GM12864 (cell line): ENCODE data around the gene NDFIP2.

Experiments
- DNase-seq: peaks from one replicate; pipeline ENCODE4 v3.0.0-alpha.2; 2011; ENCODE audit warnings: low read depth
- H3K4me3 ChIP-seq: 2 replicates; pipeline ENCODE4 v1.5.1; 2011; ENCODE audit warnings: mild to moderate bottlenecking, low read depth, low read length, control low read depth
- TF ChIP-seq, protein P1 (sequence below): IDR thresholded peaks from 2 replicates; pipeline ENCODE4 v1.5.1; 2011; ENCODE audit warnings: low read depth, mild to moderate bottlenecking, moderate library complexity, low read length, control low read depth, inconsistent platforms; ENCODE audit errors: missing control alignments

NDFIP2 gene, protein sequence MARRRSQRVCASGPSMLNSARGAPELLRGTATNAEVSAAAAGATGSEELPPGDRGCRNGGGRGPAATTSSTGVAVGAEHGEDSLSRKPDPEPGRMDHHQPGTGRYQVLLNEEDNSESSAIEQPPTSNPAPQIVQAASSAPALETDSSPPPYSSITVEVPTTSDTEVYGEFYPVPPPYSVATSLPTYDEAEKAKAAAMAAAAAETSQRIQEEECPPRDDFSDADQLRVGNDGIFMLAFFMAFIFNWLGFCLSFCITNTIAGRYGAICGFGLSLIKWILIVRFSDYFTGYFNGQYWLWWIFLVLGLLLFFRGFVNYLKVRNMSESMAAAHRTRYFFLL

DNA sequence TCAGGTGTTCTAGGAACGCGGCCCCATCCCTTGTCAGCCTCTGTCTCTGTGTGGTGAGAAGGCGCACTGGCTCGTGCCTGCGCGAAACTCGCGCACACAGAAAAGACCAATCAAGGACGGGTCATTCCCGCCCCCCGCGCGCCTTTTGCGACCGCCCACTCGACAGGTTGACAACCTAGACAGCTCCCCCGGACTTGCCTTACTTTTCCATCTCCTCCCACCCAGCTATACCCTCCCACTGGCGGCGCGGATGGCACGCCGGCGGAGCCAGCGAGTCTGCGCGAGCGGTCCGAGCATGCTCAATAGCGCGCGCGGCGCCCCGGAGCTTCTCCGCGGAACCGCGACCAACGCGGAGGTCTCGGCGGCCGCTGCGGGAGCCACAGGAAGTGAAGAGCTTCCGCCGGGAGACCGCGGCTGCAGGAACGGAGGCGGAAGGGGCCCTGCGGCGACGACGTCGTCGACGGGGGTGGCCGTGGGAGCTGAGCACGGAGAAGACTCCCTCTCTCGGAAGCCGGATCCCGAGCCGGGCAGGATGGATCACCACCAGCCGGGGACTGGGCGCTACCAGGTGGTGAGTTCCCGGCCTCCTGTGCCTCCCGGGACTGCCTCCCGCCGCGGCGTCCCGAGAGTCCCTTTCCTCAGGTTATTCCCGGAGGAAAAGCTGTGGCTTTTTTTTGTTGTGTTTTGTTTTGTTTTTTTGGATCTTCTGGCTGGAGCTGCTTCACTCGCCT lies at the start of gene NDFIP2:
Gene NDFIP2, plus strand, starts transcription at position 202 of the 731 bp plus-strand sequence. Its CDS starts 49 bp downstream, at position 251.
- TF ChIP-seq, protein P1, sequence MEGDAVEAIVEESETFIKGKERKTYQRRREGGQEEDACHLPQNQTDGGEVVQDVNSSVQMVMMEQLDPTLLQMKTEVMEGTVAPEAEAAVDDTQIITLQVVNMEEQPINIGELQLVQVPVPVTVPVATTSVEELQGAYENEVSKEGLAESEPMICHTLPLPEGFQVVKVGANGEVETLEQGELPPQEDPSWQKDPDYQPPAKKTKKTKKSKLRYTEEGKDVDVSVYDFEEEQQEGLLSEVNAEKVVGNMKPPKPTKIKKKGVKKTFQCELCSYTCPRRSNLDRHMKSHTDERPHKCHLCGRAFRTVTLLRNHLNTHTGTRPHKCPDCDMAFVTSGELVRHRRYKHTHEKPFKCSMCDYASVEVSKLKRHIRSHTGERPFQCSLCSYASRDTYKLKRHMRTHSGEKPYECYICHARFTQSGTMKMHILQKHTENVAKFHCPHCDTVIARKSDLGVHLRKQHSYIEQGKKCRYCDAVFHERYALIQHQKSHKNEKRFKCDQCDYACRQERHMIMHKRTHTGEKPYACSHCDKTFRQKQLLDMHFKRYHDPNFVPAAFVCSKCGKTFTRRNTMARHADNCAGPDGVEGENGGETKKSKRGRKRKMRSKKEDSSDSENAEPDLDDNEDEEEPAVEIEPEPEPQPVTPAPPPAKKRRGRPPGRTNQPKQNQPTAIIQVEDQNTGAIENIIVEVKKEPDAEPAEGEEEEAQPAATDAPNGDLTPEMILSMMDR: no peak
- peak within 1 kb of the TSS; percentile 95 for H3K4me3 ChIP-seq
- peak; percentile 75 for DNase-seq

DNA sequence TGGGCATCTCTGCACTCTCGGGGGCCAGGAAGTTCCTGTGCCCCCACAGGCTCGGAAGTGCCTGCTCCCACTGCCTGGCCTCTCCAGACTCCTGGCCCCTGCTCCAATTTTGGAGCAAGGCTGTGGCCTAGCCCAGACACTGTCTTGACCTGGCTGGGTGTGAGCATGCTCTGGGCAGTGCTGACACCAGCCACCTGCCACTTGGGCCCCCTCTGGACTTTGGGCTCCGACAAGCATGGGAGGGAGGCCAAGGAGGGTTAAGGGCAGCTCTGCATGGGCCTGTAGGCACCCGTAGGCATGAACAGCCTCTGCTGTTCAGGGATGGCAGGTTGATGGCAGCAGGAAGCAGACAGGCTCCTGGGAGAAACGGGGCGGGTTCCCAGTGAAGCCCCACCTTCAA lies 48.9 kb upstream of the NDFIP2 start:
- TF ChIP-seq, protein P1: no peak
- H3K4me3 ChIP-seq: no peak overlapping the region
- no peak for DNase-seq

DNA sequence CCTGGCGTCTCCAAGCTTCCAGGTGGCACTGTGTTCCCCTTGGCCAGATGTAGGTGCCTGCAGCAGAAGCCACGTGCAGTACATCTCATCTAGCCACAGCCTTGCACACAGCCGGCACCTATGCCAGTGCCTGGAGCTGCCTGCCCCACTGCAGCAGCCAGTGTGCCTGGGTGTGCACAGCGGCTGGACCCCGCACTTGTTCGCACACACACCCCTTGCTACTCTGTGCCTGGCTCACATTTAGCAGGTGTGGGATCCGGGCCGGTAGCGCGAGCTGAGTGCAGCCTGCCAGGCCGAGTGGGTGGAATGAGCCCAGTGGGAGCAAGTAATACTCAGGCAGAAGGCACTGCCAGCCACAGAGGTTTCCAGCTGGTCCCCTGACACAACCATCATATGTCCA lies 48.0 kb upstream of the NDFIP2 start:
- no peak overlapping the region for H3K4me3 ChIP-seq
- TF ChIP-seq, protein P1: no peak
- no peak for DNase-seq

DNA sequence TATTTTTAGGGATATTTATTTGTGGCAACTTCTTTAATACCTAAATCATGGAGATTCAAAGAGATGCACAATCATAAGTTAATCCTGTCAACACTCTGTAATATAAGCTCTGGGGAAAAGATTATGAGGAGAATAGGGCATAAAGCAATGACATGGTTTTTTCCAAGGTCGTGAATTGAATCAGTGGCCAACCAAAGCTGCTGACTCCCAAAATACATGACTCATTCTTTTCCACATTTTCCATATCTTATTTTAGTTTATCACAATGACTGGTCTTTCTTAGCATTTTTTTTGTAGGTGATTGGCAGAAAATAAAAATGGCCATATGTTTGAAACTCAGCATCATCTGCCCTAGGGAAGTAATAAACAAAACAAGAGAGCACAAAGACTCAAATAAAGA lies 46.4 kb upstream of the NDFIP2 start:
- TF ChIP-seq, protein P1: no peak
- no peak overlapping the region for H3K4me3 ChIP-seq
- DNase-seq: no peak

DNA sequence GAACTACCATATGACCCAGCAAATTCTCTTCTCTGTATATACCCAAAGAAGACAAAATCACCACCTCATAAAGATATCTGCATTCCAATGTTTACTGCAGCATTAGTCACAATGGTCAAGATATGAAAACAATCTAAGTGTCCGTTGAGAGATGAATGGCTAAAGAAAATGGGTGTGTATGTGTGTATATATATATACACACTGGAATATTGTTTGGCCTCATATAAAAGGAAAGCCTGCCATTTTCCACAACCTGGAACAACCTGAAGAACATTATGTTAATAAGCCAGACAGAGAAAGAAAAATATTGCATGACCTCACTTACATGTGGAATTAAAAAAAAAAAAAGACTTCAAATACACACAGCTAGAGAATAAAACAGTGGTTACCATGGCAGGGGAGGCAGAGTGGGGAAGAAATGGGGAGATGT lies 45.4 kb upstream of the NDFIP2 start:
- no peak for DNase-seq
- H3K4me3 ChIP-seq: no peak overlapping the region
- TF ChIP-seq, protein P1: no peak

DNA sequence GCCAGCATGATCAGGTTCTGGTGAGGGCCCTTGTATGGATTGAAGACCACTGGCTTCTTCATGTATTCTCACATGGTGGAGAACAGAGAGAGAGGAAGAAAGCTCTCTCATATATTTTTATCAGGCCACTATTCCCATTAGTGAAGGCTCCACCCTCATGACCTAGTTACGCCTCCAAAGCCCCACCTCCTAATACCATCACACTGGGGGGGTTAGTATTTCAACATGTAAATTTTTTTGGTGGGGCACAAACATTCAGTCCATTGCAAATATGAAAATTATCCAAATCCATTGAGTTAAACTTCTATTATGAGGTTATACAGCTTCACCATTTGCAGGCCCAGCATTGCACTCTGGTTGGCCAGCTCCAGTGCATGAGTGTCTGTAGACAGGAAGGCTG lies 41.7 kb upstream of the NDFIP2 start:
- H3K4me3 ChIP-seq: no peak overlapping the region
- DNase-seq: no peak
- TF ChIP-seq, protein P1: no peak
